GM12878 (cell line): ENCODE data around the gene PGF. TPM values are rescaled to one million over a fixed set of nuclear protein-coding genes. Genes with fewer than 3 reads are reported as not detected.

ENCODE experiments used
- ATF7 ChIP-seq: fragments of 450-650 bp; IDR thresholded peaks from 2 replicates; pipeline ENCODE4 v1.6.1; 2016; ENCODE audit warnings: low read depth, mild to moderate bottlenecking
- BRCA1 ChIP-seq: IDR thresholded peaks from 2 replicates; pipeline ENCODE4 v1.6.1; 2011; ENCODE audit warnings: low read depth, low read length, improper control_type of control experiment
- CBFB ChIP-seq: IDR thresholded peaks from 2 replicates; pipeline ENCODE4 v1.6.1; 2016; ENCODE audit warnings: antibody characterized with exemption, low read depth
- CHD1 ChIP-seq: IDR thresholded peaks from 2 replicates; pipeline ENCODE4 v1.6.1; 2012; ENCODE audit warnings: low read depth, low read length, improper control_type of control experiment
- CREB1 ChIP-seq: IDR thresholded peaks from 2 replicates; pipeline ENCODE4 v1.6.1; 2012; ENCODE audit warnings: low read depth, mild to moderate bottlenecking, inconsistent platforms
- CREM ChIP-seq: IDR thresholded peaks from 2 replicates; pipeline ENCODE4 v1.6.1; 2014; ENCODE audit warnings: antibody characterized with exemption, low read depth
- IRF4 ChIP-seq: IDR thresholded peaks from 2 replicates; pipeline ENCODE4 v1.6.1; 2011; ENCODE audit warnings: low read depth, low read length
- KAT2A ChIP-seq: conservative IDR thresholded peaks from 2 replicates; pipeline ENCODE4 v1.6.1; 2011; ENCODE audit warnings: low read depth, low read length; ENCODE audit not compliant: control insufficient read depth
- NFXL1 ChIP-seq: fragments of 450-650 bp; IDR thresholded peaks from 2 replicates; pipeline ENCODE4 v1.6.1; 2017; ENCODE audit warnings: antibody characterized with exemption, mild to moderate bottlenecking, borderline replicate concordance
- POLR2AphosphoS2 ChIP-seq: IDR thresholded peaks from 2 replicates; pipeline ENCODE4 v1.6.1; 2011; ENCODE audit warnings: low read depth, mild to moderate bottlenecking, low read length, improper control_type of control experiment, moderate library complexity
- RELA ChIP-seq: fragments of 450-650 bp; IDR thresholded peaks from 2 replicates; pipeline ENCODE4 v1.8.0; 2014; ENCODE audit warnings: borderline replicate concordance; ENCODE audit not compliant: partially characterized antibody
- RUNX3 ChIP-seq: IDR thresholded peaks from 2 replicates; pipeline ENCODE4 v1.6.1; 2012; ENCODE audit warnings: low read length, inconsistent platforms
- SREBF2 ChIP-seq: IDR thresholded peaks from 2 replicates; pipeline ENCODE4 v1.6.1; 2012; ENCODE audit warnings: mild to moderate bottlenecking, low read length
- ZBED1 ChIP-seq: IDR thresholded peaks from 2 replicates; pipeline ENCODE4 v1.6.1; 2016; ENCODE audit warnings: borderline replicate concordance
- ZNF207 ChIP-seq: fragments of 450-650 bp; IDR thresholded peaks from 2 replicates; pipeline ENCODE4 v1.6.1; 2014; ENCODE audit warnings: antibody characterized with exemption, mild to moderate bottlenecking, borderline replicate concordance
- polyA plus RNA-seq, 11 experiments: library from polyadenylated mRNA; depleted of rRNA in 4 of 11; unstranded in 6 of 11; stranded (reverse) in 5 of 11; fragments of >200 nt; fragmentation: Nextera tagmentation in 4 of 11; fragmentation: Illumina TruSeq in 1 of 11; extraction: Ambion mirVana in 4 of 11; extraction: Trizol in 1 of 11; gene quantifications; 1 replicate in 1 of 11; 2 replicates in 10 of 11; pipeline versions ENCODE4 v1.2.1 to v1.2.3, GENCODE V29; 2011 to 2016; ENCODE audit warnings: inconsistent platforms in 2 of 11, missing spikeins in 2 of 11, low read depth in 1 of 11
- total RNA-seq, 4 experiments: library from RNA; depleted of rRNA in 3 of 4; stranded (reverse); fragments of >200 nt in 3 of 4; fragmentation: Illumina TruSeq in 1 of 4; extraction: Trizol in 1 of 4; gene quantifications; 2 replicates each; pipeline versions ENCODE4 v1.2.1 to v1.2.3, GENCODE V29; 2013 to 2021
- TF ChIP-seq, protein P1 (sequence below): IDR thresholded peaks from 2 replicates; pipeline ENCODE4 v1.6.1; 2012; ENCODE audit warnings: low read length, inconsistent platforms
- TF ChIP-seq, protein P2 (sequence below): fragments of 450-650 bp; IDR thresholded peaks from 2 replicates; pipeline ENCODE4 v1.6.1; 2016; ENCODE audit warnings: mild to moderate bottlenecking, moderate library complexity, borderline replicate concordance
- TF ChIP-seq, protein P3 (sequence below): fragments of 450-650 bp; IDR thresholded peaks from 2 replicates; pipeline ENCODE4 v1.6.1; 2017; ENCODE audit warnings: mild to moderate bottlenecking, moderate library complexity
- TF ChIP-seq, protein P4 (sequence below): IDR thresholded peaks from 2 replicates; pipeline ENCODE4 v1.6.1; 2011; ENCODE audit warnings: mild to moderate bottlenecking, low read depth, low read length, moderate library complexity; ENCODE audit not compliant: insufficient replicate concordance

PGF gene
- total and polyA plus RNA-seq, 10 of the 15 experiments (the other 5 are each of a cell fraction or from before 2014, with no cell fraction given): 0.11 to 5.5 (median 0.63) TPM

GRCh38 chr14:75002392-75003249, 47.2 kb upstream of the PGF start, which contains the start of gene EIF2B2 (continued):
- TF ChIP-seq, protein P1, sequence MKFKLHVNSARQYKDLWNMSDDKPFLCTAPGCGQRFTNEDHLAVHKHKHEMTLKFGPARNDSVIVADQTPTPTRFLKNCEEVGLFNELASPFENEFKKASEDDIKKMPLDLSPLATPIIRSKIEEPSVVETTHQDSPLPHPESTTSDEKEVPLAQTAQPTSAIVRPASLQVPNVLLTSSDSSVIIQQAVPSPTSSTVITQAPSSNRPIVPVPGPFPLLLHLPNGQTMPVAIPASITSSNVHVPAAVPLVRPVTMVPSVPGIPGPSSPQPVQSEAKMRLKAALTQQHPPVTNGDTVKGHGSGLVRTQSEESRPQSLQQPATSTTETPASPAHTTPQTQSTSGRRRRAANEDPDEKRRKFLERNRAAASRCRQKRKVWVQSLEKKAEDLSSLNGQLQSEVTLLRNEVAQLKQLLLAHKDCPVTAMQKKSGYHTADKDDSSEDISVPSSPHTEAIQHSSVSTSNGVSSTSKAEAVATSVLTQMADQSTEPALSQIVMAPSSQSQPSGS: no peak
- TF ChIP-seq CBFB: peak; percentile 78; the same call in 1 of the 2 replicates
- TF ChIP-seq BRCA1: no peak
- no peak for TF ChIP-seq NFXL1
- peak; percentile 88 for TF ChIP-seq RUNX3
- no peak for TF ChIP-seq KAT2A
- TF ChIP-seq, protein P2, sequence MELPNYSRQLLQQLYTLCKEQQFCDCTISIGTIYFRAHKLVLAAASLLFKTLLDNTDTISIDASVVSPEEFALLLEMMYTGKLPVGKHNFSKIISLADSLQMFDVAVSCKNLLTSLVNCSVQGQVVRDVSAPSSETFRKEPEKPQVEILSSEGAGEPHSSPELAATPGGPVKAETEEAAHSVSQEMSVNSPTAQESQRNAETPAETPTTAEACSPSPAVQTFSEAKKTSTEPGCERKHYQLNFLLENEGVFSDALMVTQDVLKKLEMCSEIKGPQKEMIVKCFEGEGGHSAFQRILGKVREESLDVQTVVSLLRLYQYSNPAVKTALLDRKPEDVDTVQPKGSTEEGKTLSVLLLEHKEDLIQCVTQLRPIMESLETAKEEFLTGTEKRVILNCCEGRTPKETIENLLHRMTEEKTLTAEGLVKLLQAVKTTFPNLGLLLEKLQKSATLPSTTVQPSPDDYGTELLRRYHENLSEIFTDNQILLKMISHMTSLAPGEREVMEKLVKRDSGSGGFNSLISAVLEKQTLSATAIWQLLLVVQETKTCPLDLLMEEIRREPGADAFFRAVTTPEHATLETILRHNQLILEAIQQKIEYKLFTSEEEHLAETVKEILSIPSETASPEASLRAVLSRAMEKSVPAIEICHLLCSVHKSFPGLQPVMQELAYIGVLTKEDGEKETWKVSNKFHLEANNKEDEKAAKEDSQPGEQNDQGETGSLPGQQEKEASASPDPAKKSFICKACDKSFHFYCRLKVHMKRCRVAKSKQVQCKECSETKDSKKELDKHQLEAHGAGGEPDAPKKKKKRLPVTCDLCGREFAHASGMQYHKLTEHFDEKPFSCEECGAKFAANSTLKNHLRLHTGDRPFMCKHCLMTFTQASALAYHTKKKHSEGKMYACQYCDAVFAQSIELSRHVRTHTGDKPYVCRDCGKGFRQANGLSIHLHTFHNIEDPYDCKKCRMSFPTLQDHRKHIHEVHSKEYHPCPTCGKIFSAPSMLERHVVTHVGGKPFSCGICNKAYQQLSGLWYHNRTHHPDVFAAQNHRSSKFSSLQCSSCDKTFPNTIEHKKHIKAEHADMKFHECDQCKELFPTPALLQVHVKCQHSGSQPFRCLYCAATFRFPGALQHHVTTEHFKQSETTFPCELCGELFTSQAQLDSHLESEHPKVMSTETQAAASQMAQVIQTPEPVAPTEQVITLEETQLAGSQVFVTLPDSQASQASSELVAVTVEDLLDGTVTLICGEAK: peak; percentile 97
- no peak for TF ChIP-seq ATF7
- TF ChIP-seq, protein P3, sequence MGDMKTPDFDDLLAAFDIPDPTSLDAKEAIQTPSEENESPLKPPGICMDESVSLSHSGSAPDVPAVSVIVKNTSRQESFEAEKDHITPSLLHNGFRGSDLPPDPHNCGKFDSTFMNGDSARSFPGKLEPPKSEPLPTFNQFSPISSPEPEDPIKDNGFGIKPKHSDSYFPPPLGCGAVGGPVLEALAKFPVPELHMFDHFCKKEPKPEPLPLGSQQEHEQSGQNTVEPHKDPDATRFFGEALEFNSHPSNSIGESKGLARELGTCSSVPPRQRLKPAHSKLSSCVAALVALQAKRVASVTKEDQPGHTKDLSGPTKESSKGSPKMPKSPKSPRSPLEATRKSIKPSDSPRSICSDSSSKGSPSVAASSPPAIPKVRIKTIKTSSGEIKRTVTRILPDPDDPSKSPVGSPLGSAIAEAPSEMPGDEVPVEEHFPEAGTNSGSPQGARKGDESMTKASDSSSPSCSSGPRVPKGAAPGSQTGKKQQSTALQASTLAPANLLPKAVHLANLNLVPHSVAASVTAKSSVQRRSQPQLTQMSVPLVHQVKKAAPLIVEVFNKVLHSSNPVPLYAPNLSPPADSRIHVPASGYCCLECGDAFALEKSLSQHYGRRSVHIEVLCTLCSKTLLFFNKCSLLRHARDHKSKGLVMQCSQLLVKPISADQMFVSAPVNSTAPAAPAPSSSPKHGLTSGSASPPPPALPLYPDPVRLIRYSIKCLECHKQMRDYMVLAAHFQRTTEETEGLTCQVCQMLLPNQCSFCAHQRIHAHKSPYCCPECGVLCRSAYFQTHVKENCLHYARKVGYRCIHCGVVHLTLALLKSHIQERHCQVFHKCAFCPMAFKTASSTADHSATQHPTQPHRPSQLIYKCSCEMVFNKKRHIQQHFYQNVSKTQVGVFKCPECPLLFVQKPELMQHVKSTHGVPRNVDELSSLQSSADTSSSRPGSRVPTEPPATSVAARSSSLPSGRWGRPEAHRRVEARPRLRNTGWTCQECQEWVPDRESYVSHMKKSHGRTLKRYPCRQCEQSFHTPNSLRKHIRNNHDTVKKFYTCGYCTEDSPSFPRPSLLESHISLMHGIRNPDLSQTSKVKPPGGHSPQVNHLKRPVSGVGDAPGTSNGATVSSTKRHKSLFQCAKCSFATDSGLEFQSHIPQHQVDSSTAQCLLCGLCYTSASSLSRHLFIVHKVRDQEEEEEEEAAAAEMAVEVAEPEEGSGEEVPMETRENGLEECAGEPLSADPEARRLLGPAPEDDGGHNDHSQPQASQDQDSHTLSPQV: no peak
- TF ChIP-seq POLR2AphosphoS2: no peak
- peak; percentile 85; the same call in 1 of the 2 replicates for TF ChIP-seq CHD1
- TF ChIP-seq SREBF2: peak; percentile 37; the same call in 1 of the 2 replicates
- TF ChIP-seq ZBED1: no peak
- TF ChIP-seq CREB1: peak; percentile 70
- peak; percentile 52; the same call in 1 of the 2 replicates for TF ChIP-seq CREM
- peak; percentile 33 for TF ChIP-seq RELA
- TF ChIP-seq, protein P4, sequence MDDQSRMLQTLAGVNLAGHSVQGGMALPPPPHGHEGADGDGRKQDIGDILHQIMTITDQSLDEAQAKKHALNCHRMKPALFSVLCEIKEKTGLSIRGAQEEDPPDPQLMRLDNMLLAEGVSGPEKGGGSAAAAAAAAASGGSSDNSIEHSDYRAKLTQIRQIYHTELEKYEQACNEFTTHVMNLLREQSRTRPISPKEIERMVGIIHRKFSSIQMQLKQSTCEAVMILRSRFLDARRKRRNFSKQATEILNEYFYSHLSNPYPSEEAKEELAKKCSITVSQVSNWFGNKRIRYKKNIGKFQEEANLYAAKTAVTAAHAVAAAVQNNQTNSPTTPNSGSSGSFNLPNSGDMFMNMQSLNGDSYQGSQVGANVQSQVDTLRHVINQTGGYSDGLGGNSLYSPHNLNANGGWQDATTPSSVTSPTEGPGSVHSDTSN: peak; percentile 91
- no peak for TF ChIP-seq IRF4
- 0 out of 2 replicates have a peak, but pooled peaks have one; percentile 67 for TF ChIP-seq ZNF207
